WTC11 (cell line): ENCODE results near the gene SLCO1A2. TPM values are rescaled to one million over a fixed set of nuclear protein-coding genes. Genes with fewer than 3 reads are reported as not detected.

ENCODE experiments used
- ATAC-seq: fragments of 200-7000 bp; cut with Tn5 transposase; 2 replicates; pipeline ENCODE4 v1.10.0; 2021; ENCODE audit warnings: mild to moderate bottlenecking, moderate library complexity
- CTCF ChIA-PET: fragments of 300-600 bp; sonication (Branson Sonifier 250); formaldehyde crosslinking; loops from one replicate; lab custom pipeline; 2021; ENCODE audit warnings: antibody characterized with exemption; lab: Charles Lee
- POLR2A ChIA-PET: fragments of 350-600 bp; sonication (Branson Sonifier 250); formaldehyde crosslinking; loops from one replicate; lab custom pipeline; 2021; ENCODE audit warnings: antibody characterized with exemption; lab: Charles Lee
- DNase-seq: peaks from one replicate; pipeline ENCODE4 v3.0.0; 2021; ENCODE audit warnings: low spot score
- H3K27ac Mint-ChIP-seq: 2 replicates; pipeline ENCODE4 v1.8.0; 2021; ENCODE audit warnings: mixed read lengths
- H3K27me3 Mint-ChIP-seq: 2 replicates; pipeline ENCODE4 v1.8.0; 2021; ENCODE audit warnings: low read depth, mild to moderate bottlenecking, moderate library complexity, mixed read lengths
- H3K36me3 Mint-ChIP-seq: 2 replicates; pipeline ENCODE4 v1.8.0; 2021; ENCODE audit warnings: mixed read lengths
- H3K4me1 Mint-ChIP-seq: 2 replicates; pipeline ENCODE4 v1.8.0; 2022; ENCODE audit warnings: mixed read lengths
- H3K4me3 Mint-ChIP-seq: 2 replicates; pipeline ENCODE4 v1.8.0; 2021; ENCODE audit warnings: mild to moderate bottlenecking, moderate library complexity, mixed read lengths
- H3K9me3 Mint-ChIP-seq: 2 replicates; pipeline ENCODE4 v1.8.0; 2021; ENCODE audit warnings: mixed read lengths
- ESRRA ChIP-seq: sonication (generic); formaldehyde crosslinking; IDR thresholded peaks from 2 replicates; pipeline ENCODE4 v1.8.1; 2022; ENCODE audit warnings: mild to moderate bottlenecking, missing genetic modification reagents, borderline replicate concordance
- ETV6 ChIP-seq: sonication (generic); formaldehyde crosslinking; IDR thresholded peaks from 2 replicates; pipeline ENCODE4 v1.8.1; 2022; ENCODE audit warnings: mild to moderate bottlenecking, missing genetic modification reagents
- FOXK1 ChIP-seq: sonication (generic); formaldehyde crosslinking; IDR thresholded peaks from 2 replicates; pipeline ENCODE4 v1.8.0; 2022; ENCODE audit warnings: mild to moderate bottlenecking, moderate library complexity, missing genetic modification reagents
- JUN ChIP-seq: sonication (generic); formaldehyde crosslinking; IDR thresholded peaks from 2 replicates; pipeline ENCODE4 v1.8.0; 2023; ENCODE audit warnings: mild to moderate bottlenecking, missing genetic modification reagents
- NFYB ChIP-seq: sonication (generic); formaldehyde crosslinking; conservative IDR thresholded peaks from 2 replicates; pipeline ENCODE4 v1.8.0; 2022; ENCODE audit warnings: low read depth, missing genetic modification reagents
- NR3C1 ChIP-seq: sonication (generic); formaldehyde crosslinking; conservative IDR thresholded peaks from 2 replicates; pipeline ENCODE4 v1.8.1; 2023; ENCODE audit warnings: low read depth, mild to moderate bottlenecking, missing genetic modification reagents
- PRRX2 ChIP-seq: fragments of 250-450 bp; sonication (Bioruptor Pico); IDR thresholded peaks from 2 replicates; pipeline ENCODE4 v1.8.0; 2021; ENCODE audit warnings: mild to moderate bottlenecking
- SMAD3 ChIP-seq: sonication (generic); formaldehyde crosslinking; IDR thresholded peaks from 2 replicates; pipeline ENCODE4 v1.8.0; 2022; ENCODE audit warnings: missing genetic modification reagents, mild to moderate bottlenecking, borderline replicate concordance
- ZNF138 ChIP-seq: sonication (generic); formaldehyde crosslinking; conservative IDR thresholded peaks from 2 replicates; pipeline ENCODE4 v1.8.1; 2022; ENCODE audit warnings: mild to moderate bottlenecking, moderate library complexity, missing genetic modification reagents
- ZNF219 ChIP-seq: sonication (generic); formaldehyde crosslinking; IDR thresholded peaks from 2 replicates; pipeline ENCODE4 v1.8.0; 2023; ENCODE audit warnings: missing genetic modification reagents, mild to moderate bottlenecking, borderline replicate concordance
- ZNF317 ChIP-seq: sonication (generic); formaldehyde crosslinking; IDR thresholded peaks from 2 replicates; pipeline ENCODE4 v1.8.1; 2023; ENCODE audit warnings: low read depth, mild to moderate bottlenecking, moderate library complexity, missing genetic modification reagents, borderline replicate concordance
- ZNF396 ChIP-seq: fragments of 250-450 bp; sonication (Bioruptor Pico); IDR thresholded peaks from 2 replicates; pipeline ENCODE4 v1.8.0; 2021; ENCODE audit warnings: mild to moderate bottlenecking, moderate library complexity, borderline replicate concordance
- ZNF423 ChIP-seq: fragments of 250-450 bp; sonication (Bioruptor Pico); IDR thresholded peaks from 2 replicates; pipeline ENCODE4 v2.1.2; 2022; ENCODE audit warnings: mild to moderate bottlenecking, moderate library complexity
- total RNA-seq: library from RNA; stranded (reverse); gene quantifications from 3 replicates; pipeline ENCODE4 v1.2.3, GENCODE V29; 2021
- TF ChIP-seq, protein P1 (sequence below): sonication (generic); formaldehyde crosslinking; IDR thresholded peaks from 2 replicates; pipeline ENCODE4 v1.8.1; 2023; ENCODE audit warnings: mild to moderate bottlenecking, missing genetic modification reagents
- TF ChIP-seq, protein P2 (sequence below): fragments of 250-450 bp; sonication (Bioruptor Pico); IDR thresholded peaks from 2 replicates; pipeline ENCODE4 v1.9.0; 2021; ENCODE audit warnings: mild to moderate bottlenecking
- TF ChIP-seq, protein P3 (sequence below): sonication (generic); formaldehyde crosslinking; conservative IDR thresholded peaks from 2 replicates; pipeline ENCODE4 v1.8.1; 2022; ENCODE audit warnings: mild to moderate bottlenecking, missing genetic modification reagents
- TF ChIP-seq, protein P4 (sequence below): sonication (generic); formaldehyde crosslinking; IDR thresholded peaks from 2 replicates; pipeline ENCODE4 v1.8.0; 2023; ENCODE audit warnings: missing genetic modification reagents
- TF ChIP-seq, protein P5 (sequence below): fragments of 250-450 bp; sonication (Bioruptor Pico); IDR thresholded peaks from 2 replicates; pipeline ENCODE4 v1.8.0; 2021; ENCODE audit warnings: mild to moderate bottlenecking
- TF ChIP-seq, protein P6 (sequence below): sonication (generic); formaldehyde crosslinking; conservative IDR thresholded peaks from 2 replicates; pipeline ENCODE4 v1.8.1; 2023; ENCODE audit warnings: mild to moderate bottlenecking, low read depth, missing genetic modification reagents, moderate library complexity
- TF ChIP-seq, protein P7 (sequence below): sonication (generic); formaldehyde crosslinking; IDR thresholded peaks from 2 replicates; pipeline ENCODE4 v1.8.1; 2023; ENCODE audit warnings: mild to moderate bottlenecking, missing genetic modification reagents, borderline replicate concordance
- TF ChIP-seq, protein P8 (sequence below): fragments of 200-600 bp; IDR thresholded peaks from 2 replicates; pipeline ENCODE4 v1.8.0; 2022; ENCODE audit warnings: antibody characterized with exemption

Gene SLCO1A2
- total RNA-seq, 1 experiment from 2014 or later = 9.9 TPM

DNA sequence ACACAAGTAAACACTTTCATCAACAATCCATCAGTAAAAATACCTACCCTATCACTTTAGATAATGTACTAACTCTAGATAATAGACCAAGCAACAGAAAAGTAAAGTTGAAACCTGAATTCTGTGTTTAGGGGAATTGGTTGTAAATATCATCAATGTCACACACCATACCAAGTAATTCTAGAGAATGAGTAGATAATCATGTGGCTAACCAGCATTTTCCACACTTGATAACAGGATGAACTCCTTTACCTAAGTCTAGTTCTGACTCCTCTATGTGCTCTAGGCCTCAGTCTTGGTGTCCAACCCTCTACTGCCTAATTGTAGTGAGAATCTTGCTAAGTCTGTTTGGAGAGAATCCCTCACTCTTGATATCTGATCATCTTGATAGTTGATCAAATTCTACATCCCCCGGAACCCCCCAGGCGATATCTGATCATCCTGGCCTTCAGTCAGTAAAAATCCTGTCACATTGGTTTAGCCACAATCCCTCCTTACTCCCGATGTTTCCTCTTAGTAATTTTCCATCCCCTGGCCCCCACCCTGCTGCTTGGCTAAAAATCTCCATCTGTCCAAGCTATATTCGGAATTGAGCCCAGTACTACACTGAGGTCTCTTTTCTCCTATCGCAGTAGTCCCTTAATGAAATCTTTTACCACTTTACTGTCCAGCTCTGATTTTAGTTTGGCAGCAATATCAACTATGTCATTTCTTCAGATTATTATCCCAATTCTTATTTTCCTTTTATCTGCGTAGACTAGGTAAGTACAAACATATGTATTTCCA lies 3.4 kb upstream of the SLCO1A2 start:
- H3K27ac Mint-ChIP-seq = no peak overlapping the region
- no peak overlapping the region for H3K4me3 Mint-ChIP-seq
- H3K9me3 Mint-ChIP-seq = peaks cover 22% of the 10 kb centered on the region
- H3K36me3 Mint-ChIP-seq = peaks cover 17% of the 10 kb centered on the region
- ATAC-seq (no peak), DNase-seq (no peak)
- ChIA-PET CTCF (interaction anchor here (1.2 kb wide), 1 partner anchor 25 kb away, joined by 3 read pairs; no protein-coding TSS in a partner anchor), POLR2A (no interaction called here)
- TF ChIP-seq, protein P1, sequence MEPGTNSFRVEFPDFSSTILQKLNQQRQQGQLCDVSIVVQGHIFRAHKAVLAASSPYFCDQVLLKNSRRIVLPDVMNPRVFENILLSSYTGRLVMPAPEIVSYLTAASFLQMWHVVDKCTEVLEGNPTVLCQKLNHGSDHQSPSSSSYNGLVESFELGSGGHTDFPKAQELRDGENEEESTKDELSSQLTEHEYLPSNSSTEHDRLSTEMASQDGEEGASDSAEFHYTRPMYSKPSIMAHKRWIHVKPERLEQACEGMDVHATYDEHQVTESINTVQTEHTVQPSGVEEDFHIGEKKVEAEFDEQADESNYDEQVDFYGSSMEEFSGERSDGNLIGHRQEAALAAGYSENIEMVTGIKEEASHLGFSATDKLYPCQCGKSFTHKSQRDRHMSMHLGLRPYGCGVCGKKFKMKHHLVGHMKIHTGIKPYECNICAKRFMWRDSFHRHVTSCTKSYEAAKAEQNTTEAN (CRISPR knock-in tag) = no peak
- TF ChIP-seq, protein P2, sequence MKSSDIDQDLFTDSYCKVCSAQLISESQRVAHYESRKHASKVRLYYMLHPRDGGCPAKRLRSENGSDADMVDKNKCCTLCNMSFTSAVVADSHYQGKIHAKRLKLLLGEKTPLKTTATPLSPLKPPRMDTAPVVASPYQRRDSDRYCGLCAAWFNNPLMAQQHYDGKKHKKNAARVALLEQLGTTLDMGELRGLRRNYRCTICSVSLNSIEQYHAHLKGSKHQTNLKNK (CRISPR knock-in tag) = no peak
- no peak for TF ChIP-seq ESRRA (CRISPR knock-in tag)
- TF ChIP-seq NR3C1 (CRISPR knock-in tag) = no peak
- no peak for TF ChIP-seq ZNF423 (CRISPR knock-in tag)
- TF ChIP-seq, protein P3, sequence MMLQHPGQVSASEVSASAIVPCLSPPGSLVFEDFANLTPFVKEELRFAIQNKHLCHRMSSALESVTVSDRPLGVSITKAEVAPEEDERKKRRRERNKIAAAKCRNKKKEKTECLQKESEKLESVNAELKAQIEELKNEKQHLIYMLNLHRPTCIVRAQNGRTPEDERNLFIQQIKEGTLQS (CRISPR knock-in tag) = no peak
- TF ChIP-seq ZNF219 (CRISPR knock-in tag) = no peak
- no peak for TF ChIP-seq JUN
- TF ChIP-seq, protein P4, sequence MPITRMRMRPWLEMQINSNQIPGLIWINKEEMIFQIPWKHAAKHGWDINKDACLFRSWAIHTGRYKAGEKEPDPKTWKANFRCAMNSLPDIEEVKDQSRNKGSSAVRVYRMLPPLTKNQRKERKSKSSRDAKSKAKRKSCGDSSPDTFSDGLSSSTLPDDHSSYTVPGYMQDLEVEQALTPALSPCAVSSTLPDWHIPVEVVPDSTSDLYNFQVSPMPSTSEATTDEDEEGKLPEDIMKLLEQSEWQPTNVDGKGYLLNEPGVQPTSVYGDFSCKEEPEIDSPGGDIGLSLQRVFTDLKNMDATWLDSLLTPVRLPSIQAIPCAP (CRISPR knock-in tag) = no peak
- no peak for TF ChIP-seq ZNF317 (CRISPR knock-in tag)
- no peak for TF ChIP-seq ETV6 (CRISPR knock-in tag)
- TF ChIP-seq FOXK1 (CRISPR knock-in tag) = no peak
- TF ChIP-seq, protein P5, sequence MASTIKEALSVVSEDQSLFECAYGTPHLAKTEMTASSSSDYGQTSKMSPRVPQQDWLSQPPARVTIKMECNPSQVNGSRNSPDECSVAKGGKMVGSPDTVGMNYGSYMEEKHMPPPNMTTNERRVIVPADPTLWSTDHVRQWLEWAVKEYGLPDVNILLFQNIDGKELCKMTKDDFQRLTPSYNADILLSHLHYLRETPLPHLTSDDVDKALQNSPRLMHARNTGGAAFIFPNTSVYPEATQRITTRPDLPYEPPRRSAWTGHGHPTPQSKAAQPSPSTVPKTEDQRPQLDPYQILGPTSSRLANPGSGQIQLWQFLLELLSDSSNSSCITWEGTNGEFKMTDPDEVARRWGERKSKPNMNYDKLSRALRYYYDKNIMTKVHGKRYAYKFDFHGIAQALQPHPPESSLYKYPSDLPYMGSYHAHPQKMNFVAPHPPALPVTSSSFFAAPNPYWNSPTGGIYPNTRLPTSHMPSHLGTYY (CRISPR knock-in tag) = no peak
- TF ChIP-seq, protein P6, sequence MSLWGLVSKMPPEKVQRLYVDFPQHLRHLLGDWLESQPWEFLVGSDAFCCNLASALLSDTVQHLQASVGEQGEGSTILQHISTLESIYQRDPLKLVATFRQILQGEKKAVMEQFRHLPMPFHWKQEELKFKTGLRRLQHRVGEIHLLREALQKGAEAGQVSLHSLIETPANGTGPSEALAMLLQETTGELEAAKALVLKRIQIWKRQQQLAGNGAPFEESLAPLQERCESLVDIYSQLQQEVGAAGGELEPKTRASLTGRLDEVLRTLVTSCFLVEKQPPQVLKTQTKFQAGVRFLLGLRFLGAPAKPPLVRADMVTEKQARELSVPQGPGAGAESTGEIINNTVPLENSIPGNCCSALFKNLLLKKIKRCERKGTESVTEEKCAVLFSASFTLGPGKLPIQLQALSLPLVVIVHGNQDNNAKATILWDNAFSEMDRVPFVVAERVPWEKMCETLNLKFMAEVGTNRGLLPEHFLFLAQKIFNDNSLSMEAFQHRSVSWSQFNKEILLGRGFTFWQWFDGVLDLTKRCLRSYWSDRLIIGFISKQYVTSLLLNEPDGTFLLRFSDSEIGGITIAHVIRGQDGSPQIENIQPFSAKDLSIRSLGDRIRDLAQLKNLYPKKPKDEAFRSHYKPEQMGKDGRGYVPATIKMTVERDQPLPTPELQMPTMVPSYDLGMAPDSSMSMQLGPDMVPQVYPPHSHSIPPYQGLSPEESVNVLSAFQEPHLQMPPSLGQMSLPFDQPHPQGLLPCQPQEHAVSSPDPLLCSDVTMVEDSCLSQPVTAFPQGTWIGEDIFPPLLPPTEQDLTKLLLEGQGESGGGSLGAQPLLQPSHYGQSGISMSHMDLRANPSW = no peak
- TF ChIP-seq NFYB (CRISPR knock-in tag) = no peak
- no peak for TF ChIP-seq PRRX2
- H3K4me1 Mint-ChIP-seq = peaks cover 26% of the 10 kb centered on the region
- no peaks in the 10 kb centered on the region; the same call in 1 of the 2 replicates for H3K27me3 Mint-ChIP-seq

DNA sequence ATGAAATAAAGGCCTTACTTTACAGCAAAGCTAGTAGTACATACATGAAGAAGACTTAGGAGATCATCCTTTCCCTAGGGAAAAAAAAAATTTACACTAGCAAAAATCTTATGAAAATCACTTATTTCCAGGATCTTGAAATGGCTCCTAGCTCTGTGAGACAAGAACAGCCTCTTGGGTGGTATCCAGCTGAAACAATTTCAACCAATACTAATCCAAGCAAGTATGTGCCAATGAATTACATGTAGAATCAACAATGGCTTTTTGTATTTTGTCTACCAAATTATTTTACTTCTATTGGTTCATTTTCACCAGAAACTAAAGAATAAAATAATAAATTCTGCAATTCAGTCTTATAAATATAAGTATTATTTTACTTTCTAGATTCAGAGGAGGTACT lies 2.7 kb upstream of the SLCO1A2 start:
- Mint-ChIP-seq H3K27ac (no peak overlapping the region), H3K4me3 (no peak overlapping the region), H3K36me3 (peaks cover 23% of the 10 kb centered on the region), H3K27me3 (no peaks in the 10 kb centered on the region; the same call in 1 of the 2 replicates), H3K9me3 (peaks cover 28% of the 10 kb centered on the region), H3K4me1 (peaks cover 26% of the 10 kb centered on the region)
- ChIA-PET CTCF (no interaction called here), POLR2A (no interaction called here)
- ATAC-seq (no peak), DNase-seq (no peak)
- TF ChIP-seq, protein P7, sequence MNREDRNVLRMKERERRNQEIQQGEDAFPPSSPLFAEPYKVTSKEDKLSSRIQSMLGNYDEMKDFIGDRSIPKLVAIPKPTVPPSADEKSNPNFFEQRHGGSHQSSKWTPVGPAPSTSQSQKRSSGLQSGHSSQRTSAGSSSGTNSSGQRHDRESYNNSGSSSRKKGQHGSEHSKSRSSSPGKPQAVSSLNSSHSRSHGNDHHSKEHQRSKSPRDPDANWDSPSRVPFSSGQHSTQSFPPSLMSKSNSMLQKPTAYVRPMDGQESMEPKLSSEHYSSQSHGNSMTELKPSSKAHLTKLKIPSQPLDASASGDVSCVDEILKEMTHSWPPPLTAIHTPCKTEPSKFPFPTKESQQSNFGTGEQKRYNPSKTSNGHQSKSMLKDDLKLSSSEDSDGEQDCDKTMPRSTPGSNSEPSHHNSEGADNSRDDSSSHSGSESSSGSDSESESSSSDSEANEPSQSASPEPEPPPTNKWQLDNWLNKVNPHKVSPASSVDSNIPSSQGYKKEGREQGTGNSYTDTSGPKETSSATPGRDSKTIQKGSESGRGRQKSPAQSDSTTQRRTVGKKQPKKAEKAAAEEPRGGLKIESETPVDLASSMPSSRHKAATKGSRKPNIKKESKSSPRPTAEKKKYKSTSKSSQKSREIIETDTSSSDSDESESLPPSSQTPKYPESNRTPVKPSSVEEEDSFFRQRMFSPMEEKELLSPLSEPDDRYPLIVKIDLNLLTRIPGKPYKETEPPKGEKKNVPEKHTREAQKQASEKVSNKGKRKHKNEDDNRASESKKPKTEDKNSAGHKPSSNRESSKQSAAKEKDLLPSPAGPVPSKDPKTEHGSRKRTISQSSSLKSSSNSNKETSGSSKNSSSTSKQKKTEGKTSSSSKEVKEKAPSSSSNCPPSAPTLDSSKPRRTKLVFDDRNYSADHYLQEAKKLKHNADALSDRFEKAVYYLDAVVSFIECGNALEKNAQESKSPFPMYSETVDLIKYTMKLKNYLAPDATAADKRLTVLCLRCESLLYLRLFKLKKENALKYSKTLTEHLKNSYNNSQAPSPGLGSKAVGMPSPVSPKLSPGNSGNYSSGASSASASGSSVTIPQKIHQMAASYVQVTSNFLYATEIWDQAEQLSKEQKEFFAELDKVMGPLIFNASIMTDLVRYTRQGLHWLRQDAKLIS = no peak
- TF ChIP-seq, protein P4 (CRISPR knock-in tag) = no peak
- TF ChIP-seq SMAD3 (CRISPR knock-in tag) = no peak
- TF ChIP-seq, protein P8, sequence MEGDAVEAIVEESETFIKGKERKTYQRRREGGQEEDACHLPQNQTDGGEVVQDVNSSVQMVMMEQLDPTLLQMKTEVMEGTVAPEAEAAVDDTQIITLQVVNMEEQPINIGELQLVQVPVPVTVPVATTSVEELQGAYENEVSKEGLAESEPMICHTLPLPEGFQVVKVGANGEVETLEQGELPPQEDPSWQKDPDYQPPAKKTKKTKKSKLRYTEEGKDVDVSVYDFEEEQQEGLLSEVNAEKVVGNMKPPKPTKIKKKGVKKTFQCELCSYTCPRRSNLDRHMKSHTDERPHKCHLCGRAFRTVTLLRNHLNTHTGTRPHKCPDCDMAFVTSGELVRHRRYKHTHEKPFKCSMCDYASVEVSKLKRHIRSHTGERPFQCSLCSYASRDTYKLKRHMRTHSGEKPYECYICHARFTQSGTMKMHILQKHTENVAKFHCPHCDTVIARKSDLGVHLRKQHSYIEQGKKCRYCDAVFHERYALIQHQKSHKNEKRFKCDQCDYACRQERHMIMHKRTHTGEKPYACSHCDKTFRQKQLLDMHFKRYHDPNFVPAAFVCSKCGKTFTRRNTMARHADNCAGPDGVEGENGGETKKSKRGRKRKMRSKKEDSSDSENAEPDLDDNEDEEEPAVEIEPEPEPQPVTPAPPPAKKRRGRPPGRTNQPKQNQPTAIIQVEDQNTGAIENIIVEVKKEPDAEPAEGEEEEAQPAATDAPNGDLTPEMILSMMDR = no peak
- no peak for TF ChIP-seq ZNF396
- TF ChIP-seq ZNF138 (CRISPR knock-in tag) = no peak
